GM19397 (cell line): ENCODE results near the gene MYO18A.
"Not testable (repeated sequence)": the region's sequence is repeated elsewhere in the genome, so short reads cannot be mapped to it uniquely, and the experiment has no call there.

Source experiments
- ATAC-seq: cut with Tn5 transposase; IDR thresholded peaks from one replicate; pipeline ENCODE4 v1.9.1; 2021; ENCODE audit warnings: mild to moderate bottlenecking, moderate library complexity; ENCODE audit not compliant: unreplicated experiment

MYO18A gene

GRCh38 chr17:29149431-29150064 lies 30.6 kb downstream of the MYO18A start:
- no peak for ATAC-seq

GRCh38 chr17:29148790-29149430 lies 31.3 kb downstream of the MYO18A start:
- ATAC-seq, result peak; percentile 88

- ATAC-seq, result no peak
Measured at GRCh38 chr17:29148257-29148789, 31.9 kb downstream of the MYO18A start.

- ATAC-seq, result no peak
Measured at GRCh38 chr17:29147682-29148081, 32.5 kb downstream of the MYO18A start.

GRCh38 chr17:29147228-29147627 lies 33.0 kb downstream of the MYO18A start:
- ATAC-seq, result not testable (repeated sequence)

GRCh38 chr17:29146369-29146972 lies 33.7 kb downstream of the MYO18A start:
- ATAC-seq, result no peak

GRCh38 chr17:29145289-29146073 lies 34.7 kb downstream of the MYO18A start:
- no peak for ATAC-seq

GRCh38 chr17:29143894-29144293 lies 36.3 kb downstream of the MYO18A start:
- no peak for ATAC-seq

- no peak for ATAC-seq
Measured at GRCh38 chr17:29141514-29141876, 38.7 kb downstream of the MYO18A start.

- no peak for ATAC-seq
Measured at GRCh38 chr17:29140631-29141513, 39.3 kb downstream of the MYO18A start.

GRCh38 chr17:29140051-29140621 lies 40.1 kb downstream of the MYO18A start:
- no peak for ATAC-seq

GRCh38 chr17:29138971-29139691 lies 41.1 kb downstream of the MYO18A start:
- ATAC-seq, result peak; percentile 41

GRCh38 chr17:29138184-29138955 lies 41.8 kb downstream of the MYO18A start:
- ATAC-seq, result peak; percentile 21

GRCh38 chr17:29136998-29137730 lies 43.0 kb downstream of the MYO18A start:
- no peak for ATAC-seq

GRCh38 chr17:29135464-29135863 lies 44.7 kb downstream of the MYO18A start:
- ATAC-seq, result no peak

- no peak for ATAC-seq
Measured at GRCh38 chr17:29133121-29133713, 47.0 kb downstream of the MYO18A start.
